GM20431 (cell line): ENCODE results near the gene HACD4.

Experiments used
- in situ Hi-C: fragments of 300-500 bp; cut with MseI, MboI; formaldehyde crosslinking; loops from one replicate; pipeline ENCODE4 v1.15.0; 2020; ENCODE audit warnings: low sequenced_read_pairs; ENCODE audit not compliant: unreplicated experiment

The HACD4 gene

DNA sequence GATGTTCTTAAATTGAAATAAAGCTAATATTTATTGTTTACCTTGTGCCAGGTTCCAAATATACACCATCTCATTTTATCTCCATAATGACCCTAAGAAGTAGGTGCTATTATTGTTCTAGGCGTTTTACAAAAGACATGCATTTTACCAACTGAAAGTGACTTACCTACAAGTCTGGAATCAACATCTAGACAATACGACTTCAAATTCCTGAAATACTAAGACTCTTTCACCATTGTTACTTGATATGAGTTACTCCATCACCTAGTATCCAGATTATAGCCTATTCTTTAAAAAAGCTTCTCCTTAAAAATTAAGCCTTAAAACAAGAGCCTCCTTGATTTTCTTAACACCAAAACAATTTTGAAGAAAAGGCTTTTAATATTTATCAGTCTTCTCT, 13.3 kb downstream of the HACD4 start:
- in situ Hi-C loops, result no loop called here

- in situ Hi-C loops, result no loop called here
These were observed 14.5 kb downstream of the HACD4 start for GRCh38 chr9:21016701-21017491.

DNA sequence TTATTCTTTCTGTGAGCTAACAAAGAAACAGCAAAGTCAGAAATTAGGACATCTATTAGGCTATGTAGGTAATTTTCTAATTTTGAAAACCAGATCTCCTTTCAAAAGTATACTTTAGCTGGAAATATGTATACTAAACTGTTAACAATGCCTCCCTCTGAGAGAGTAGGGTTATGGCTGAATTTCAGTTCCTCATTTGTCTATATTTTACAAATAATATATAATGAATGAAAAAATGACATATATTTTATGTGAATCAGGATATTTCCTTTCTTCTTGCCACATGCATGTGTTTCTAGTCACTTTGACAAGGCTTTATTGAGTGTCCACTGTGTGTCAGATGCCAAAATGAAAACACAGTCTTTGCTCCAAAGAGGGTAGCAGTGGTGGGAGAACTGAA, 15.4 kb downstream of the HACD4 start:
- in situ Hi-C loops, result no loop called here

GRCh38 chr9:21015129-21015815, 16.2 kb downstream of the HACD4 start:
- in situ Hi-C loops, result no loop called here

DNA sequence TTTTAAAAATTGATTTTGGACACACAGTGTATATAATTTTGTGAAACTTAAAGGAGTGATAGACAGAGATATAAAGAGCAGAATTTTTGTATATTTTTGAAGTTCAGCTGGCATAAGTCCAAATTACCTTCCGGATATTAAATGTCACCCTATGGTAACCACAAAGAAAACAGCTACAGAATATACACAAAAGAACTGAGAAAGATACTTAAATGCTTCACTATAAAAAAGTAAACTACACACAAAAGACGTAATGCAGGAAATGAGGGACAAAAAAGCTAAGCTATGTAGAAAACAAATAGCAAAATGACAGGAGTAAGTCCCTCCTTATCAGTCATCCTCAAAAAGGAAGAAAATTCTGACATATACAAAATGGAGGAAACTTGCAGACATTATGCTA, 29.4 kb downstream of the HACD4 start:
- in situ Hi-C loops, result no loop called here

DNA sequence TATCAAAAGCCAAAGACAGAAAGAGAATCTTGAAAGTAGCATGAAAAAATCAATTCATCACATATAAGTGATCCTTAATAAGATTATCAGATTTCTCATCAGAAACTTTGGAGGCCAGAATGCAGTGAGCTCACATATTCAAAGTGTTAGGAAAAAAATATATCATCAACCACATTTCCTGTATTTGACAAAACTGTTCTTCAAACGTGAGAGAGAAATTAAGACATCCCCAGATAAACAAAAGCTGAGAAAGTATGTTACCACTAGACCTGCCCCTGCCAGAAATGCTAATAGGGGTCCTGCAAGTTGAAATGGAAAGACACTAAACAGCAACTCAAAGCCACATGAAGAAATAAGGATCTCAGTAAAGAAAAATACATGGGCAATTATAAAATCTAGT, 29.9 kb downstream of the HACD4 start:
- in situ Hi-C loops, result no loop called here

DNA sequence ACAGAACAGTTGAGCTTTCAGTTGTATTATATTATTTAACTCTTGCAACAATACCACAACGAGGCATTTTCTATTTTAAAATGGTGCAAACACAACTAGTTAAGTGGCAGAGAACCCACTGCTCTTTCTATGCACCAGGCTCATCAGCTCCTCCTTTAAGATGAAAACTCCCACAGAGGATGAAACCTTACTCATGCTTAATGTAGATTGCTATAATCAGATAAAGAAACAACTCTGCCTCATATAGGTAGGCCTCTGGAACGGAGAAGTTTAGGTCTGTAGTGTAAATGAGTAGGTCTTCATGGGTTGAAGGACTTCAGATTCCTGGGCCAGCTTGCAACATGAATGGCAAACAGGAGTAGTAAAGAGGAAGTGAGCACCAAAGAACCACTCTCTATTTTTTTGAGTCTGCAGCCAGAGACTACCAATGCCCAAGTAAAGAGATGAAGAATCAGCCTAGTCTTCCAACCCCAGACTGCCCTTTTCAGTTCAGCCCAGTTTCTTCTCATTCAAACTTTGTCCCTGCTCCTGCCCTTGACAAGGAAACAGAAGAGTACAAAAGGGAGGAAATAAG, 33.9 kb downstream of the HACD4 start:
- in situ Hi-C loops, result no loop called here

GRCh38 chr9:20996809-20997208, 34.6 kb downstream of the HACD4 start:
- in situ Hi-C loops, result no loop called here

GRCh38 chr9:20995616-20996015, 35.8 kb downstream of the HACD4 start:
- in situ Hi-C loops, result no loop called here

GRCh38 chr9:20994486-20994885, 37.0 kb downstream of the HACD4 start:
- in situ Hi-C loops, result no loop called here

DNA sequence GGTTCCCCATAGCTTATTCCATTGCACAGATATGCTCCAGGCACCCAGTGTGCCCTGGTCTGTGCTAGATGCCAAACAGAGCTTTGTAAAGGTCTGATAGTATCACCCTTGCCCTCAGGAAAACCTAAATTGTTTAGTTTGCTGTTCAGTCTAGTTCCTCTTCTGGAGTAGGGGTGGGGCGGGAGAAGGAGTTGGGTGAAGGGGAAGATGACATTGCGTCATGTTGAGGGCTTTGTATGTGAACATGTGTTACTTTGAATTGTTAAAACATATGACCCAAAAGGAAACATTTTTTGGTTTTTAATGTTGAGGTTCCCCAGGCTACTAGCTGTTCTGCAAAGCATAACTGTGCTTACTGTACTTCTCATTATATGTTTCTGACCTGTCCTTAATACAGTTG, 40.6 kb downstream of the HACD4 start:
- in situ Hi-C loops, result no loop called here

- in situ Hi-C loops, result no loop called here
These were observed 41.5 kb downstream of the HACD4 start for GRCh38 chr9:20989923-20990341.

DNA sequence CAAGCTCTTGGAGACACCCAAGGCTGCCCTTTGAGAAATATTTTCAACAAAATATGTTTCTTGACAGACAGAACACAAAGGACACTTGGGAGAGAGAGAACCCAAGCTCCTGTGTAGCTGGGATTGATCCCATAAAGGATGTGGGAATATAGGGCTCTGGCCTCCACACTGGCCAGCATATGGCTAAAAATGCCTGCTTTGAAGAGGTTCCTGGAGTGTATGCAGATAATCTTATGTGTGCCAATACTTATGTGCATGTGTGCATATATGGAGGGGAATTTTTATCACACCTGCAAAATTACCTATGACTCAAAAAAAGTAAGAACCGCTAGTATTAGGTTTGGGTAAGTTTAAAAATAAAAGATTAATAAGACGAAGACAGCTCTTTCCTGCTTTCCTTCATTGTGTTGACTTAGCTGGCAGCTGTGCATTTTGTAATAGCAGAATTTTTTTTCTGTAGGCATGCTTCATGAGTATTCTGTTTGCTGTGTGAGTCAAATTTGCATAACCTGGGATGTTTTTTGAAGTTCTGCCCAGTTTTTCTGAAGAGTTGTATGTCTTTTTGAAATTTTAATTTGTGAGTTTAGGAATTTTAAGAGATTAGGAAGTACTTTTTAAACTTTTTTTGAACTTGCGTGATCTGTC, 42.6 kb downstream of the HACD4 start:
- in situ Hi-C loops, result no loop called here

DNA sequence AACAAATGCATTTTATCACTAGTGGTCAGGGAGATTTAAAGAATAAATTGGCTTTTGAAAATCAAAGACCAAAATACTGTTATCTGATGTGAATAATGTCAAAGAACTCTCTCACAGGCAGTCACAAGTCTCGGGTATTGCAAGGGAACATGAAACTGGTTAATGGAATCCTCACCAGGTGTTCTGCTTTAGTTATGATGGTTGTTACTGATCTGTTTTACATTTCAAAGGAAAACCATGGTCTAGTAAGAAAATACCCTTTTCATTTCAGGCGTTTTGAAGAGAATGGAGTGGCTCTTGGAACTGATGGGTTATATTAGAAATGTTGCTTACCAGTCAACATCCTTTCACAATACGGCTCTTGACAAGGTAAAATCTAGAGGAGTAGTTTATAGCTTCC, 43.4 kb downstream of the HACD4 start:
- in situ Hi-C loops, result no loop called here

GRCh38 chr9:20987521-20987920, 43.9 kb downstream of the HACD4 start:
- in situ Hi-C loops, result no loop called here

GRCh38 chr9:20985851-20986600, 45.4 kb downstream of the HACD4 start:
- in situ Hi-C loops, result no loop called here

DNA sequence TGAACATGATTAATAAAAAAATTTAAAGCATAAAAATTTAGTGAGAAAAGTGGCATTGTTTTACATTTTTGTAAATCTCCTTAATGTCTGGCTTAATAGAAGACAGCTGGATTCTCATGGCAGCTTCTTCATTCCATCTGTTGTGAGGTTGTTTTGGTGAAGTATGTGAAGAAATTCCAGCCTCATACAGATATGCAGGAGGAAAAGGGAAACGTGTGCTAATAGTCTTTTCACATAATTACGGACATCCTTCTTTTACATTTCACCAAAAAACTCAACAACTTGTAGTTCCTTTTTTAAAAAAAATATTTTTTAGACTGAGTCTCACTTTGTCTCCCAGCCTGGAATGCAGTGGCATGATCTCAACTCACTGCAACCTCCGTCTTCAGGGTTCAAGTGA, 46.9 kb downstream of the HACD4 start:
- in situ Hi-C loops, result no loop called here

DNA sequence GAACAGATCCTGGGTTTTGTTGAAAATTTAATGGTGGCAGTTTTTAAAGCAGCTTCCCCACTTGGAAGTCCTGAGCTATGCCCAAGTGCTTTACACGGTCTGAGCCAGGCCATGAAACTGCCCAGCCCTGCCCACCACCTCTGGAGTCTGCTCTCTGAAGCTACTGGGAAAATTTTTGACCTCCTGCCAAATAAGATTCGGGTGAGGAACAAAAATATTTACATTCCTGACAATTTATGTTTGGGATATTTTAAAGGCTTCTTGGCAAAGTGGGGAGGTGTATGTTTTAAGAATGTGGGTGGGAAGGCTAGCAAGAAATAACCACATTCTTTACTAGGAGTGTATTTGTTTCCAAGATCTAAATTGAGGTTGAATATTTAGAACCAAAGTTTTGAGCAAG, 50.0 kb downstream of the HACD4 start:
- in situ Hi-C loops, result no loop called here

- in situ Hi-C loops, result no loop called here
These were observed 50.5 kb downstream of the HACD4 start for GRCh38 chr9:20980832-20981455.

GRCh38 chr9:20978249-20978648, 53.2 kb downstream of the HACD4 start:
- in situ Hi-C loops, result no loop called here
